ENCODE results near the gene TMEFF2.

Gene TMEFF2

GRCh38 chr2:192004188-192004963 lies 190.4 kb downstream of the TMEFF2 start:
- no peak for DNase-seq

DNA sequence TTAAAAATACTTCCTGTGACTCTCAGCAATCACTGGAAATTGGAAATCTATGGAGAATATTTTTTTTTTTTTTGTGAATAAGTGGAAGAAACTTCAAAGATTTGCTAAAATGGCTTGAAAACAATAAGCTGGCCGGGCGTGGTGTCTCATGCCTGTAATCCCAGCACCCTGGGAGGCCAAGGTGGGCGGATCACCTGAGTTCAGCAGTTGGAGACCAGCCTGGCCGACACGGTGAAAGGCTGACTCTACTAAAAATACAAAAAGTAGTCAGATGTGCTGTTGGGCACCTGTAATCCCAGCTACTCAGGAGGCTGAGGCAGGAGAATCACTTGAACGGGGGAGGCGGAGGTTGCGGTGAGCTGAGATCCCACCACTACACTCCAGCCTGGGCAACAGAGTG lies 192.3 kb downstream of the TMEFF2 start:
- DNase-seq, result no peak

DNA sequence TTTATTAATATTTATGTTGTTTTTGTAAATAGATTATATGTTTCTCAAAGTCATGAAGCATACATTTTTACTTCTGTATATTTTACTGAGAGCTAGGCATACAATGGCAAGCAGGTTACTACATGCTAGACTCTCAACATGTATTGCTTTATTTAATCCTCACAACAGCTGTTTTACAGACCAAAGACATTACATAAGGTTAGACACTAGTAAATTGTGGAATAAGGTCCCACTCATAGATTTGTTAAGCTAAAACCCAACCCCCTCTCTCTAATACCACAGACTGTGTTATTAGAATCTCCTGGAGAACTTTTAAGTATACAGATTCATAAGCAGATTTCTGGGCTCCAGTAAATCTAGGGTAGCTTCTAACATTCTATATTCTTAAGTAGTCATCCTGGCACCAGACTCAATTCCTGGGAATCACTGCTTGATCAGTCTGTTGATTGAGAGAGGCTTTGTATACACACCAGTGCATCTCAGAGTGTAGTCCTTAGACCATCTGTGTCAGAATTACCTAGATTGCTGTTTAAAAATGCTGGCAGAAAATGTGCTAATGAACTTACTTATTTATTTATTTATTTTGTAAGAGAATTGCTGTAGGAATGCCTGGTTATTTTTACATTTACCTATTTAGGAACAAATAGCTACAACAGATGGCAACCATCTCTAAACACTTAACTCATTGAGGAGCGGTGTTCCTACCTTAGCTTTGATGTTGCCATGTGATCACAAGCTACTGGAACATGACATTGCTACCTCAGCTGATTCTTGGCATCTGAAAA lies 194.3 kb downstream of the TMEFF2 start:
- no peak for DNase-seq

DNA sequence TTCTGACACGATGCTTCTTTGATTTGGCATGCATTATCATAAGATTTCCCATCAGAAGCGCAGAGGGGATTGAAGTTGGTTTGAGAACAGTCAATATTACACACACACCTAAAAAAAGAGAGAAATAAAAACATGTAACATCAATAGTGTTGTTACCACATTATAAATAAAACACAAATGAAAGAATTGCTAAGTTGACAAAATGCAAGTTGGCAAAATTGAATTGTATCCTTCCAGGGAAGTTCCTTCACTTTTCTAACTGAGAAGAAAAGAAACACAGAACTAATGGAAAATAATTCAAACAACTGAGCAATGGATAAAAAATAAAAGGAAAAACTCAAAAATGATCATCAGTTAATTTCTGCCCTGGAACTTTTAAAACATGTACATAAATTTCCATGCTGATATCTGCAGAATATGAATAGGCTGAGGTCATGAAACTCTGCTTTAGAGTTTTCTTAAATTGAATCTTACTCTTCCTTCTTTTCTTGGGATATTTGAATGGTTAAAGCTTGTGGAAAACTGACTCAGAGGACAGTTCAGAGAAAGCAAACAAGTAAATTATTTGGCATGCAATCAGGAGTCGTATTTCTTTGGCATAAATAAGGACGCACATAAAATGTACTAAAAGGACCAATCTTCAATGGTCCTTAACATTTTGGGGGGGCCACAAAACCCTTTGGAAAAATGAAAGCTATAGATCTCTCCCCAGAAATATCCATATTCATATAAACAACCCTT lies 195.5 kb downstream of the TMEFF2 start:
- DNase-seq, result no peak

GRCh38 chr2:191995285-191995684 lies 199.4 kb downstream of the TMEFF2 start:
- DNase-seq, result no peak

GRCh38 chr2:191994749-191995148 lies 200.0 kb downstream of the TMEFF2 start:
- DNase-seq, result no peak

DNA sequence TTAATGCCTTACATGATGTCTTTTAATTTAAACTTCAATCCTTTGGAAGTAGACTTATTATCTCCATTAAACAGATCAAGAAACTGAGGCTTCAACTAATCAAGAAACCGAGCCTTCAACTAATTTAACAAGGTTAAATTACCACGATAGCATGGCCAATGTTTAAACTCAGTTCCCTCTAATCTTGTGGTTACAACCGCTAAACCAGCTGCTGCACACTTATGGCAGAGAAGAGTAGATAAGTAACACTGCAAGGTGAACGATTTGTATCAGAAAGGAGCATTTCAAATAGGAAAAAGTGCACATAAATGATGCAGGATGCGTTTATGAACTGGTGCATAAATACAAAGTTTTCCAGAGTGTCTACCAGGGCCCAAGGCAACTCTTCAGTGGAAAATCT lies 203.3 kb downstream of the TMEFF2 start:
- DNase-seq, result no peak

DNA sequence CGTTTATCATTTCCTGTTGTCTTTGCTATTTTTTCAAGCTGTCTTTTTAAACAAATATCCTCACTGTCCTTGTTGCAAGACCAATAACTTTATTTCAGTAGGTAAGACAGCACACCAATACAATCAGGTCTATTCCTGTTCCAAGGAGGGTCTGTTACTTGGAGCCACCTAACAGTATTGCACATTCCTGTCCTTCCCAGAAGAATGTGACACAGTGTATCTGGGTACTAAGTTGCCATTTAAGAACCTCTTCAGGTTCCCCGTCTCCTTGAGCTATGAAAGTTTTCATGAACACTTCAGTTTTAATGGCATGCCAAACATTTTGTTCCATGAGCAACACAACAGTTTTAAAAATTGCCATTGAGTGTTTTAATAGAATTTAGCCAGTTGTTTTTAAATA lies 209.0 kb downstream of the TMEFF2 start:
- no peak for DNase-seq

DNA sequence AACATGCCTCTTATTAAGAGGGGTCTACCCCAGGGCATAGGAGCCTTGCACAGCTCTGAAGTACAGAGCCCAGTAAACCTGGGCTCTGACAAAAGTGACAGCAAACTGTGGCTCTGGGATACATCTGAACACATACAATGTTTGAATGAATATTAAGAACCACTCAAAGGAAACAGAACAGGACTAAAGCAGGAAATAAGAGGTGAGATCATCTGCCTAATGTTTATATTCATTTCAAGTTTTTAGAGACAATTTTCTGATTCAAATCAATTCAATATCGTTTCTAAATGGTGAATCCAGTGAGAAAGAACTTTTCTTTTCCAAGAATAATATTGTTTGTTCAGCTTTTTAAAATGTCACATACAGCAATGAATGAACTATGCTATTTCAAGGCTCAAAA lies 211.1 kb downstream of the TMEFF2 start:
- DNase-seq, result no peak

DNA sequence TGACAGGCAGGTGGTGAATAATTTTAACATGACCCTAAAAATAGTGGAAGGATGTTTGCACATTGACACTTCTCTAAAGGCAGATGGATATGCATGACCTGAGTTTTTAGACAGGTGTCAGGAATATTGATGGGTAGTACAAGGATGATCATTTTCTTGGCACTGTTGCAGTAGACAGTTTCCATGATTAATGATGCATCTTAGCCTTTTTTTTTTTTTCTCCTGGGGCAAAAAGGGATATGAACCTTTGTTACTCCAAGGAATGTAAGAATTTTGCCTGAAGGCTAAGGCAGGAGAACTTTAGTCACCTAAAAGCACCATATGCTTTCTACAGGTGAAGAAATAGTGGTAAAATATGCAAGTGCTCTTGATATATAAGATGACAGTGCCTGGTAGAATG lies 211.5 kb downstream of the TMEFF2 start:
- DNase-seq, result no peak

GRCh38 chr2:191981706-191982105 lies 213.0 kb downstream of the TMEFF2 start:
- no peak for DNase-seq

DNA sequence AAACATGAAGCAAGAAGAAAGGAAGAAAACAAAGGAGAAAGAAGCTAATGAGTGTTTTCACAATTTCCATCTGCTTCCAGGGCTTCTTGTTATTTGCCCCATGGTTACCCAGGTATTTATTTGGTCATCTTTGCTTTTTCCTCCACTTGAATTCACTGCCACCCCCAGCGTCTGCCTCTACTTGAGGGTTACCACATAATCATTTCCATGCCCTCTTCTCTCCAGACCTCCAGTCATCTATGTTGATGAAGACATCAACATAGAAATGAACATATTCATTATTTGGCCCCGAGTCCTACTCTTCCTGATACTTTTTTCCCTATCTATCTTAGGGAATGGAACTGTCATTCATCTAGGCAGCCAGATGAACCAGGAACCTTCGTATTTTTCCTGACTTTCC lies 214.2 kb downstream of the TMEFF2 start:
- no peak for DNase-seq

DNA sequence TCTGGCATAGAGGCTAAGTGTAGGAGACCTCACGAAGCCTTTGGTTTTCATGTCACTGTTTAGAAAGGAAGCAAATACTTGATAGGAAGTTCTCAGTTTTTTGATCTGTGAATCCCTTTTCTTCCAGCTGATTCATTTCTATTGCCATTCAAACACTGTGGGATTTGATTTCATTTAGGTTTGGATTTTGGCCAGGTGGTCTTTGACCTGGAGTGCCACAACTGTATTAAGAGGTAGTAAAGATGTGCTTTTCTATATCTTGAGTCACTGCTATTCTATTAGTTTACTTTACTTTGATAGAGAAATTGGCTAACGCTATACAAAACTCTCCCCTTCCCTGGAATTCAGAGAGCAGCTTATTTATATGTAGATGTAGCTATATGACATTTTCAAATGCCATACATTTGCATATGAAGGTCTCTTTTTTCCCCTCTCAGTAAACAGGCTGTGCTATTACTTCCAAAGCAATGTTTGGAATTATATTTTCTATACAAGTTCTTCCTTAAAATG lies 215.5 kb downstream of the TMEFF2 start:
- no peak for DNase-seq

DNA sequence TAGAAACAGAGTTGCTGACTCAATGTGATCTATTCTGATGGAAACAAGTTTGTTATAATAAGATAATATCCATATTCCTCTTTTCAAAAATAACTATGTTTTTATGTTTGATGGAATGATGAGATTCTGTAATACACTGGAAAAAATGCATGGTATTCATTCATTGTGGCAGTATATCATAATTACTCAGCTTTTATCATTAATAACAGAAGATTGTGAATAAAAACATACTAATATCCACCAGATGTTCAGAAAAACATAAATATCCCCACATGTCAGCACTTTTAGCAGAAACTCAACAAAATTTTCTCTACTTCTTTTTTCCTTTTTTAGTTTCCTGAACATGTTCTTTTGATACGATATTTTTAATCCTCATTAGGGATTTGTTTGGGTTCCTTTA lies 217.0 kb downstream of the TMEFF2 start:
- DNase-seq, result no peak

GRCh38 chr2:191976436-191976835 lies 218.3 kb downstream of the TMEFF2 start:
- no peak for DNase-seq

DNA sequence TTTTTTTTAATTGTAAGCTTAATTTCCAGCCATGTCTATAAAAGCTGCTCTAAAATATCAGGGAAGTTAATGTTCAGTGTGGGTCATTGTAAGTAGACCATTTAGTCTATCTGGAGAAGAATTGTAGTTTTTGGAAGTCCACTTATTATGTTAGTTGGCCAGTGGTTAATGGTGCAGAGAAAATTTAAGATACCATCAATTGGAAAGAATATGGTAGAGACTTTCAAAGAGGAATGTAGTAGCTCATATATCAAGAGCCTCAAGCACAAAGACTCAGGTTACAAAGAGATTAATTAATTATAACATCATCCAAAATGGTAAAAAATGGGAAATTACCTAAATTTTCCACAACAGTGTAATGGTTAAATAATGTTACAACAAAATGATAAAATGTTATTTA lies 220.1 kb downstream of the TMEFF2 start:
- no peak for DNase-seq

GRCh38 chr2:191970867-191971266 lies 223.9 kb downstream of the TMEFF2 start:
- no peak for DNase-seq

DNA sequence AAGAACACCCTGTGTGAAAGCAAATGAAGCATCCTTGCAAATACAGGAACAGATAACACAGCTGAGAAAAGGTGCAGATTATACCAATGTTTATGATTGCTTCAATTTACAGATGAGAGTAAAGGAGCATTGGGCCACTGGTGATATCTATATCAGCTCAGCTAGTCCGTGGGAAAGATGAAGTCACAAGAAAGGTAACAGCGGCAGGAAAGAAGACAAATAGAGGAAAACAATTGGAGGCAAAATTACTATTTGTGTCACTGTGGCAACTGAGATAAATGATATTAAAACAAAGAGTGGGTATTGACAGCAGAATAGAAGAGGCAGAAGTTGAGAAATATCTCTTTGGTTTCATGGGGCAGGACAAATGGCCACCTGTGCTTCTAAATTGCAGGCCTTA lies 226.6 kb downstream of the TMEFF2 start:
- DNase-seq, result no peak

- no peak for DNase-seq
Measured at GRCh38 chr2:191965733-191966132, 229.0 kb downstream of the TMEFF2 start.

DNA sequence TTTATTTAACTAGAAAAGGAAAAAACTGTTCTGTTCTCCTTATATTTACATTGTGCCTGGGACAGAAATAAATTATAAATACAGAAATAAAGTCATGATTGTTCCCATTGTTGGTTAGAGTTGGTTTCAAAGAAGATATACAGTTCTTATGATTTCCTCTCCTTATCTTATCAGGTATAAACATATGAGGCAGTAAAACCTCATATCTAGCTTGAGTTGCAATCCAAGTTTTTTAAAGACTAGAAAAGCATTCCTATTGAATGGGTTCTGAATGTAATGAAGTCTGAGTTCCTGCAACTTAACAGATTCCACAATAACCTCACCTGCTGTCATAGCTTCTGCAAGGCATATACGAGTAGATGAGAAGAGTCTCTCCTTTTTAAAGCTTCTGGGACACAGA lies 233.2 kb downstream of the TMEFF2 start:
- no peak for DNase-seq

DNA sequence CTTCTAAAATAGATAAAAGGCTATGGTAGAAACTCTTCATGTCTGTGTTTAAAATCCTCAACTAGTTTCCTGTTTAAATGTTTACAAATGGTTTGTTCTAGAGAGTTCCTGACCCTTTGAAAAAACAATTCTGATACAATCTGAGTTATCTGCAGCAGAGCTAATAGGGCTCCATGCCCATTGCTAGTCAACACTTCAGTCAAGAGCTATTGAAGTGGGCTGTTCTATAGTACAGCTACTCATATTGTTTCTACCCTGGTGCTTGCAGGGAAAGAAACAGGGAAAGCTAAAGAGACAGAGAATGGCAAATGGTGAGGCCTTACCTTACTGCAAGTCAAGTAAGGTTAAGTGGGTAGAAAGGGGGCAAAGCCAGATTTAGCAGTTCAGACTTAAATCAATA lies 235.5 kb downstream of the TMEFF2 start:
- peak; percentile 77 for DNase-seq

- DNase-seq, result peak; percentile 53
Measured at GRCh38 chr2:191957996-191958860, 236.5 kb downstream of the TMEFF2 start.

DNA sequence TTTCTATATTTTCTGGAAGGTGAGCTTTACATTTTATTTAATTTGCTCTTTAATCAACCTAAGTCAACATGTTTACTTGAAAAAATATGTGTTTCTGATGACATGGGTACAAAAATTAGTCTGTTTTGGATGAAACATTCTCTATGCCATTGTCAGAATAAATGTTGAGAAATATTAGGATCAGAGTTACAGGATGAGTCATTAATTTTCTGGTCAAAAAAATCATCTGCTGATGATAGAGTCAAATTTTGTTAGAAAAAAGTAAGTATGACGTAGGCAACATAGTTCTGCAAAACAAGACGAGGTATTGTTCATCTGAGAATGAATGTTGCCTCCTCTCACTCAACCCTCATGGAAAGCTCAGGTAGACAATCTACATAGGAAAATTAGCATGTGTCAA lies 240.3 kb downstream of the TMEFF2 start:
- DNase-seq, result no peak

Data from NCI-H1092 treated with DMSO at 0.1 percent for 48 hours (cell line).